ENCODE data around the gene LRCOL1.

The LRCOL1 gene

GRCh38 chr12:132558042-132558856 lies 52.1 kb downstream of the LRCOL1 start:
- no peak overlapping the region for H3K4me3 Mint-ChIP-seq
- DNase-seq (ENCODE audit: low spot score in 2 of 2), result peak in 1 of 2 donors; percentile 32

GRCh38 chr12:132557291-132558015 lies 52.9 kb downstream of the LRCOL1 start:
- H3K4me1 Mint-ChIP-seq, result peaks cover 13% of the 10 kb centered on the region
- no peak overlapping the region for H3K4me3 Mint-ChIP-seq
- no peak overlapping the region for H3K27ac Mint-ChIP-seq
- DNase-seq (ENCODE audit: low spot score in 2 of 2) (no peak), ATAC-seq (ENCODE audit: low read depth) (no peak)
- H3K9me3 Mint-ChIP-seq, result no peaks in the 10 kb centered on the region
- no peaks in the 10 kb centered on the region for H3K27me3 Mint-ChIP-seq
- H3K36me3 Mint-ChIP-seq, result peaks cover 3% of the 10 kb centered on the region

More at GRCh38 chr12:132558042-132558856, 52.1 kb downstream of the LRCOL1 start:
- peak overlapping the region; percentile 35 for H3K27ac Mint-ChIP-seq
- peaks cover 13% of the 10 kb centered on the region for H3K4me1 Mint-ChIP-seq
- no peaks in the 10 kb centered on the region for H3K27me3 Mint-ChIP-seq
- H3K36me3 Mint-ChIP-seq, result peaks cover 2% of the 10 kb centered on the region
- no peaks in the 10 kb centered on the region for H3K9me3 Mint-ChIP-seq
- no peak for ATAC-seq (ENCODE audit: low read depth)

DNA sequence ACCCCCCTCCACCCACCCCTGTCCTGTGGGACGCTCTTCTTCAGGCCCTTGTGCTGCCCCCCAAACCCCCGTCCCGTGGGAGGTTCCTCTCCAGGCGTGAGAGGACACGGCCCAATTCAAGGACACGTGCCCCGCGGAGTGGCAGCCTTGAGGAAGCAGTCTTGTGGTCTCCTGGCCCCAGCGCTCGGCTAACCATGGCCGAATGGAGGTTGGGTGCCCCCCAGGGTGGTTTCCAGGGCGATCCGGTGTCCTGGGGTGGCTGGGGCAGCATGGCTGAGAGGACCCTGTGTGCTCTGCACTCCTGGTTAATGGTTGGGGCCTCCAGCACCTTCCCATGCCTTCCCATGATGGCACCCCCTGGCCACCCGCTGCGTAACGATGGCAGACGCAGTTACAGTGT lies 53.6 kb downstream of the LRCOL1 start:
- DNase-seq (ENCODE audit: low spot score in 2 of 2) (no peak), ATAC-seq (ENCODE audit: low read depth) (no peak)
- H3K4me3 Mint-ChIP-seq, result no peak overlapping the region
- no peaks in the 10 kb centered on the region for H3K27me3 Mint-ChIP-seq
- H3K36me3 Mint-ChIP-seq, result peaks cover 7% of the 10 kb centered on the region
- H3K27ac Mint-ChIP-seq, result no peak overlapping the region
- H3K9me3 Mint-ChIP-seq, result no peaks in the 10 kb centered on the region
- peaks cover 13% of the 10 kb centered on the region for H3K4me1 Mint-ChIP-seq

- no peaks in the 10 kb centered on the region for H3K9me3 Mint-ChIP-seq
- peaks cover 13% of the 10 kb centered on the region for H3K4me1 Mint-ChIP-seq
- DNase-seq (ENCODE audit: low spot score in 2 of 2) (no peak), ATAC-seq (ENCODE audit: low read depth) (no peak)
- peaks cover 7% of the 10 kb centered on the region for H3K36me3 Mint-ChIP-seq
- H3K27ac Mint-ChIP-seq, result no peak overlapping the region
- H3K27me3 Mint-ChIP-seq, result no peaks in the 10 kb centered on the region
- no peak overlapping the region for H3K4me3 Mint-ChIP-seq
Observed at GRCh38 chr12:132556216-132556615, 54.2 kb downstream of the LRCOL1 start.

- Mint-ChIP-seq H3K27me3 (no peaks in the 10 kb centered on the region), H3K27ac (no peak overlapping the region), H3K9me3 (no peaks in the 10 kb centered on the region), H3K36me3 (peaks cover 7% of the 10 kb centered on the region), H3K4me3 (no peak overlapping the region), H3K4me1 (peaks cover 11% of the 10 kb centered on the region)
- ATAC-seq (ENCODE audit: low read depth) (no peak), DNase-seq (ENCODE audit: low spot score in 2 of 2) (no peak)
Observed at GRCh38 chr12:132555686-132556085, 54.7 kb downstream of the LRCOL1 start.

DNA sequence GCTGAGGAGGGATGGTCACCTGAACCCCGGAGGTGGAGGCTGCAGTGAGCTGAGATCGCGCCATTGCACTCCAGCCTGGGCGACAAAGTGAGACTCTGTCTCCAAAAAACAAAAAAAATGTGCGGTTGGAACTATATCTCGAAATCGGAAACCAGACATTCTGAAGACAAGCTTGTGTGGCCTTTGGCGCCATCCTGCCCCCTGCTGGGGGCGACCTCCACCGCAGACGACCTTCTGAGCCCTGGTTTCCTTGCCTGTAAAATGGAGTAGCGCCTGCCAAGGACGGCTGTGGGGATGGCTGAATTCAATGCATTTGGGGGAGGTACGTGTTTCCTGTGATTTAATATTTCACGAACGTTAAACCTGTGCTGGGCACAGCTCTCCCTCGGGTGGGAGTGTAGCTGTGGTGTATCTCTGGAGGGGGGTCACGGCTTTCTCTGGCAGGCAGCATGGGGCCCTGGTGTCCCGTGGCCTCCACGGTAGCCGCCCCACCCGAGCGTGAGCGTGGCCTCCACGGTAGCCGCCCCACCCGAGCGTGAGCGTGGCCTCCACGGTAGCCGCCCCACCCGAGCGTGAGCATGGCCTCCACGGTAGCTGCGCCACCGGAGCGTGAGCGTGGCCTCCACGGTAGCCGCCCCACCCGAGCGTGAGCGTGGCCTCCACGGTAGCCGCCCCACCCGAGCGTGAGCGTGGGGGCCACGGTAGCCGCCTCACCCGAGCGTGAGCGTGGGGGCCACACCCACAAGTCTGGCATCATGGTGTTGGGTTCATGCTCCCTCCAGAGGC lies 55.3 kb downstream of the LRCOL1 start:
- H3K27ac Mint-ChIP-seq, result no peak overlapping the region

More for the DNA sequence above, 55.3 kb downstream of the LRCOL1 start:
- H3K9me3 Mint-ChIP-seq, result no peaks in the 10 kb centered on the region
- H3K4me1 Mint-ChIP-seq, result peaks cover 11% of the 10 kb centered on the region
- ATAC-seq (ENCODE audit: low read depth), result no peak
- no peak for DNase-seq (ENCODE audit: low spot score in 2 of 2)
- H3K36me3 Mint-ChIP-seq, result peaks cover 7% of the 10 kb centered on the region
- H3K27me3 Mint-ChIP-seq, result no peaks in the 10 kb centered on the region
- no peak overlapping the region for H3K4me3 Mint-ChIP-seq
